Measurements from ENCODE around the gene CD99.
A peak's percentile ranks its signal among the peaks of the same experiment; 100 is the strongest.
"Not testable (repeated sequence)": the region's sequence is repeated elsewhere in the genome, so short reads cannot be mapped to it uniquely, and the experiment has no call there.

Gene CD99, protein sequence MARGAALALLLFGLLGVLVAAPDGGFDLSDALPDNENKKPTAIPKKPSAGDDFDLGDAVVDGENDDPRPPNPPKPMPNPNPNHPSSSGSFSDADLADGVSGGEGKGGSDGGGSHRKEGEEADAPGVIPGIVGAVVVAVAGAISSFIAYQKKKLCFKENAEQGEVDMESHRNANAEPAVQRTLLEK
- 88.6 to 165 (median 99.1) reads per million in 3 experiments for total RNA-seq

- DNase-seq, result peak; percentile 87
These were observed at the start of gene CD99 for GRCh38 chrX:2690856-2691542. Gene CD99 (plus strand): TSS chrX:2691295. CDS start chrX:2691361, 66 bp downstream.

GRCh38 chrX:2642146-2642545 is 48.9 kb upstream of the CD99 start:
- DNase-seq, result no peak

DNA sequence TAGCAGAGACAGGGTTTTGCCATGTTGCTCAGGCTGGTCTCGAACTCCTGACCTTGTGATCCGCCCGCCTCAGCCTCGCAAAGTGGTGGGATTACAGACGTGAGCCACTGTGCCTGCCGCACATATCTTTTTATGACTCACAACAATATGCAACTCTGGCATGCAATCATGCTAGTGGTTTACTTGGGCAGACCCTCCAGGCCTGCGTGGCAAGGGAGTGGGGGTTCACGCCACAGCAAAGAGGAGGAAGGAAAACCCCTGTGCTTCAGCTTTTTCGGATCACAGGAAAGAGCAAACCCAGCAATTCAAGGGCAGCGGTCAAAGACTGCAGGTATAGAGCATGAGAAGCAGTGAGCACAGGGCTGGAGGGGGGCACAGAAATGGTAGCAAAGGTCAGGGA is 48.3 kb upstream of the CD99 start:
- no peak for DNase-seq

DNA sequence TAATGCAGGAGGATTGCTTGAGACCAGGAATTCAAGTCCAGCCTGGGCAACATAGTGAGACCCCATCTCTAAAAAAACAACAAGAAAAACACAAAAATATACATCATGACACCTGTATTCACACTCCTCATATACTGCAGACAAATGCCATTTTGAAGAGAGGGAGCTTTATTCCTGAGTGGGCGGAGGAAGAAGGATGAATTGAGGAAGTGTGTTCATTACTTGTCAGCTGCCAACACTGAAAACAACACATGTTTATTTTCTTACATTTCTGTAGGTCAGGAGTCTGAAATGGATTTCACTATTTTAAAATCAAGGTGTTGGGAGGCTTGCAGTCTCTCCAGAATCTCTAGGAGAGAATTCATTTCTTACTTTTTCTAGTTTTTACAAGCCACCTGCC is 47.2 kb upstream of the CD99 start:
- no peak for DNase-seq

DNA sequence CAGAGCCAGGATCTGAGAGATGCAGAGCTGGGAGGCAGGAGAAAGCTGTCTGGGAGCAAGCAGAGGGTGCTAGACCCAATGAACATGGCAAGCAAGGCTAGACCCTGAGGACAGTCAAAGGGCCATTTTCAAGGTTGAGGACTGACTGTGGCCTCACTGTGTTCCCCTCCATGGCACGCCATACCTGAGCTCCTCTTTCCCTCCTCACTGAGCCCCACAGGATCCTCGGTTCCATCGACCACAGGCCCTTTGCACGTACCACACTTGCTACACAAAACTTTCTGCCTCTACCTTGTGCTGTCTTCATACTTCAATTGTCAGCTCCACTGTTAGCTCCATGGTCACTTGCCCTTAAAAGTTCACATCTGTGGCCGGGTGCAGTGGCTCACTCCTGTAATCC is 45.5 kb upstream of the CD99 start:
- no peak for DNase-seq

- DNase-seq, result no peak
These were observed 43.5 kb upstream of the CD99 start for GRCh38 chrX:2647627-2648026.

DNA sequence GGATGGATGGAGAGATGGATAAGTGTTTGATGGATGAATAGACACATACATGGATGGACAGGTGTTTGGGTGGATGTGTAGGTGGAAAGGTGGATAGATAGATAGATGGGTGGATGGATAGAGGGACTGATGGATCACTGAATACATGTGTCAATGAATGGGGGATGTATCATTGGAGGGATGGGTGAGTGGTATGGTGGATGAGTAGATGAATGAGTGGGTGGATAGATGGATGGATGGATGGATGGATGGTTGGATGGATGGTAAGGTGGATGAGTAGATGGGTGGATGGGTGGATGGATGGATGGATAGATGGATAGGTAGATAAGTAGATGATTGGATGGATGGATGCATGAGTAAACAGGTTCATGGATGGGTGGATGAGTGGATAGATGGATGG is 41.1 kb upstream of the CD99 start:
- DNase-seq, result no peak

DNA sequence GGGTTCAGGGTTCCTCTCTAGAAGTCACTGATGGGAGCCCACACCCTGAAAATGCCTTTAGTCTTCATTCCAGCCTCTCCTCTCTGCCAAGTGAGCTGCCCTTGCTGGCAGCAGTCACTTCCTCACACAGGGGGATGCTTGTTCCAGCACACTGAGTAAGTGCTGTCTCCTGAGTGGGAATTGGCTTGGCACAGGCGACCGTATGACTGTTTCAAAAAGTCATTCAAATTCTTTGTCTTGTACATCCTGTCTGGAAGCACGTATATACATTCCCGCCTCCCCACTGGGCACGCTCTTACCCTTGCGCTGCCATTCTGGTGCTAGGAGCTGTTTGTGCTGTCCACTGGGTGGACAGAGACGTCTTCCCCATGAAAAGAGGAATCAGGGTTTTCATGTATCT is 40.2 kb upstream of the CD99 start:
- no peak for DNase-seq

GRCh38 chrX:2652106-2652505 is 39.0 kb upstream of the CD99 start:
- DNase-seq, result no peak

- DNase-seq, result no peak
These were observed 36.4 kb upstream of the CD99 start for GRCh38 chrX:2654436-2655340.

GRCh38 chrX:2656257-2656836 is 34.7 kb upstream of the CD99 start:
- no peak for DNase-seq

GRCh38 chrX:2657532-2658113 is 33.5 kb upstream of the CD99 start:
- DNase-seq, result no peak

DNA sequence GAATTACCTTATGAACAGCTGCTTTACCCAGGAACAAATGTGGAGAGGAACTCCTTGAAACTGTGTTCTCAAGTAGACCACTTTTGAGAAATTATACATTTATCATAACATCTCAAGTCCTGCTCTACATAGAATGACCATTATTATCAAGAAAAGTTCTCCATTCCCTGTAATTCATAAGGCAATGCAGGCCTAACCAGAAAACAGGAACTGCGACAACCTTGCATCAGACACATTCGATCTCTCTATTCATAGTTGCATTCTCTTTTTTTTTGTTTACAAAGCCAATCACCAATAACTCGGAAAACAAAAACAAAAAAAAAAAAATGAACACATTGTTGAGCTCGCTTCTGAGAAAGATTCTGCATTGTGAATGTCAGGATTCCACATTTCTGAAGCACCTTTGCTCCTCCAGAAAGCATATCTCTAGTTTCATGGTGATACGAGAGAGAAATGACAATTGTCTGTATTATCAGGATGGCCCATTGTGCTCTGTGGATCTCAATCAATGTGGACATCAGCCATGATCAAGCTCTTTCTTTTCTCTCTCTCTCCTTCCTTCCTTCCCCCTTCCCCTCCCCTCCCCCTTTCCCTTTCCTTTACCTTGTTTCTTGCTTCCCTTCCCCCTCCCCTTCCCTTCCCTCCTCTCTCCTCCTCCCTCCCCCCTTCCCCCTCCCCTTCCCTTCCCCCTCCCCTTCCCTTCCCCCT is 32.4 kb upstream of the CD99 start:
- no peak for DNase-seq

- no peak for DNase-seq
These were observed 28.5 kb upstream of the CD99 start for GRCh38 chrX:2662586-2662985.

GRCh38 chrX:2664502-2664901 is 26.6 kb upstream of the CD99 start:
- DNase-seq, result no peak

DNA sequence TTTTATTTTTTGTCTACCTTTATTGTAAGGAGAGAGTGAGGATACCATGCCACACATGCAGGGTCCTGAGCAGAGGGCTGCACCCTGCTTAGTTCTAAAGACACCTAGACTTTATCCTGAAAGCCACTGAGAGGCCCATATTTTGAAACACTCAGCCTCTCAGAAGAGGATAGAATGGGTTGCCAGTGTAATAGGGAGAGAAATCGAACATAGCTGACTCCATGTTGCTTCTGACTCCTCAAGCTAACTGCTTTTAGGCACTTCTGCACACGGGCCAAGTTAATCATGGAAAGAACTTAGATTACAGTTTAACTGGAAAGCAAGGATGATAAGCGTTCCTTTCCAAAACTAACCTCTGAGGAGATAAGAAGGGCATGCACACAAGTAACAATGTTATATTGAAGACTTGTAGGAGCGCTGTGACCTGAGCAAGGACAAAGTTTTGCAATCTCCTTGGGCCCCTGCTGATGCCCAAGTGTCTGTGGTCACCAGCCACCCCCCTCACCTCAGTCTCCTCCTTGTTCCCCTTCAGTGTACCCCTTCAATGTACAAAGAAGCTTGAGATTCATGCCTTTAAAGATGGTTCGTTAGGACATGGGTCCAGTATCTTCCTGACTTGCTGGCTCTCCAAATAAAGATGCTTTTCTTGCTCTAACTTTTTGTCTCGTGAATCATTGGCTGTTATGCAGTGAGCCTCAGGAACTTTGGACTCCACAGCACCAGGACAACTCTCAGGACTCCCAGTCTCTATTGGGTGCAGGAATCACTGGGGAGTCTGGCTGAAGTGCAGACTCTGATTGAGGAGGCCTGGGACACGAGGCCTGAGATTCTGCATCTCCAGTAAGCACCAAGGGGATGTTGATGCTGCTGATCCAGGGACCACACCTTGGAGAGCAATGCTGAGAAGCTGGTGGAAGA is 25.4 kb upstream of the CD99 start:
- no peak for DNase-seq

GRCh38 chrX:2666491-2666890 is 24.6 kb upstream of the CD99 start:
- no peak for DNase-seq

- DNase-seq, result no peak
These were observed 20.1 kb upstream of the CD99 start for GRCh38 chrX:2670978-2671377.

- no peak for DNase-seq
These were observed 19.0 kb upstream of the CD99 start for GRCh38 chrX:2672084-2672483.

- no peak for DNase-seq
These were observed 17.5 kb upstream of the CD99 start for GRCh38 chrX:2673611-2674010.

DNA sequence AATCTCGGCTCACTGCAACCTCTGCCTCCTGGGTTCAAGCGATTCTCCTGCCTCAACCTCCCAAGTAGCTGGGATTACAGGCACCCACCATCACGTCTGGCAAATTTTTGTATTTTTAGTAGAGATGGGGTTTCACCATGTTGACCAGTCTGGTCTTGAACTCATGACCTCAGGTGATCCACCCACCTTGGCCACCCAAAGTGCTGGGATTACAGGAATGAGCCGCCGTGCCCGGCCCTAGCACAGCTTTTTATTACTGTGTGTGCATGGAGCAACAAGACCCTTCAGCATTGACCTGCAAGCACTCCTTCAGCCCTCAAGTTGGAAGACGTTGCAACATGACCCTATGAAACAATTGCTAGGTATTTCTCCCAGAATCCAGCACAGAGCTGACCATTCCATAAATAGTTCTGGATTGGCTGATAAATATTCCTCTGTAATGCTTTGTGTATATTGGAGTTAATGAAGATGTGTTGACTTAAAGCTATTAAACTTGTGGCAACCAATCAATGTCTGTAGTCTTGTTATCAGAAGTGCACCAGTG is 15.4 kb upstream of the CD99 start:
- not testable (repeated sequence) for DNase-seq

All from central memory CD4-positive, alpha-beta T cell (primary cell).